Measurements from ENCODE around the gene RGPD8. TPM values are rescaled to one million over a fixed set of nuclear protein-coding genes. Genes with fewer than 3 reads are reported as not detected.

RGPD8 gene
- total RNA-seq, 1 donor from 2014 or later, result 14.6 TPM

DNA sequence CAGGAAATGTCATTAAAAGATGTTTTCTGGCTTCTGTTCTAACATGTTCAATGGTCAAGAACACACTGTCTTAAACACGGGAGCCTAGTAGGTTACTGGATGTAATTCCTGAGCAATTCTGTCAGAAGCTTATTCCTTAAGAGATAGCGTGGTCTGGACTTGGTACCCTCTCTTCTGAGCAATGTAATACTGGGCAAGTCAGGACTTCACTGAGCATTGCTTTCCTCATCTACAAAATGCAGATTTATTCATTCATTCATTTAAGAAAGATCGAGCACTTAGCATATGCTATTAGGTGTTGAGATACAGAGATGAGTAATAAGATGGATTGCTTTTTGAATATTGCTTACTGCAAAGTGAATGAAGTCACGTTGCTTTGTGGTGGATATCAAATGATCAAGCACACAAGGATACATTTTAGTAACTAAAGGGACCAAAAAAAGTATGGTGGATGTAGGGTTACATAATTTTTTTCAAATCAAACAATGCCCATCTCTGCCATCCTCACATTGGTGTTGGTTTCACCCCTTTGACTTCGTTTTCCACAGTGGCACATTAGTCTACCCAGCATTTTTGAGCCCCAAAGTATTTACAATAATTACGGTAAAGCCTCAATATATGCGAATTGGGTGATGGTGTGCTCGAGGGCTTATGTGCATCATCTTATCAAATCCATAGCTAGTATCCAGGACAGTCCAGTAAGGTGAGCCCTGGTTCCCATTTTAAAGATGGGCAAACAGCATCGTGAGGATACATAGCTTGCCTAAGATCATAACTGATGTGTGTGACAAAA, 92.8 kb downstream of the RGPD8 start:
- TF ChIP-seq, protein P1, sequence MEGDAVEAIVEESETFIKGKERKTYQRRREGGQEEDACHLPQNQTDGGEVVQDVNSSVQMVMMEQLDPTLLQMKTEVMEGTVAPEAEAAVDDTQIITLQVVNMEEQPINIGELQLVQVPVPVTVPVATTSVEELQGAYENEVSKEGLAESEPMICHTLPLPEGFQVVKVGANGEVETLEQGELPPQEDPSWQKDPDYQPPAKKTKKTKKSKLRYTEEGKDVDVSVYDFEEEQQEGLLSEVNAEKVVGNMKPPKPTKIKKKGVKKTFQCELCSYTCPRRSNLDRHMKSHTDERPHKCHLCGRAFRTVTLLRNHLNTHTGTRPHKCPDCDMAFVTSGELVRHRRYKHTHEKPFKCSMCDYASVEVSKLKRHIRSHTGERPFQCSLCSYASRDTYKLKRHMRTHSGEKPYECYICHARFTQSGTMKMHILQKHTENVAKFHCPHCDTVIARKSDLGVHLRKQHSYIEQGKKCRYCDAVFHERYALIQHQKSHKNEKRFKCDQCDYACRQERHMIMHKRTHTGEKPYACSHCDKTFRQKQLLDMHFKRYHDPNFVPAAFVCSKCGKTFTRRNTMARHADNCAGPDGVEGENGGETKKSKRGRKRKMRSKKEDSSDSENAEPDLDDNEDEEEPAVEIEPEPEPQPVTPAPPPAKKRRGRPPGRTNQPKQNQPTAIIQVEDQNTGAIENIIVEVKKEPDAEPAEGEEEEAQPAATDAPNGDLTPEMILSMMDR (IDR thresholded peaks at IDR 0.05; ENCODE audit: unreplicated experiment), result no peak
- DNase-seq (ENCODE audit: low spot score in 2 of 2, unreplicated experiment in 2 of 2), result no peak
- H3K9me3 Mint-ChIP-seq, result peaks cover 2% of the 10 kb centered on the region
- H3K27me3 Mint-ChIP-seq (ENCODE audit: low read depth), result no peaks in the 10 kb centered on the region
- H3K4me1 Mint-ChIP-seq, result peaks cover 27% of the 10 kb centered on the region
- no peak overlapping the region for H3K4me3 Mint-ChIP-seq
- peak overlapping the region; percentile 18 for H3K27ac Mint-ChIP-seq
- H3K36me3 Mint-ChIP-seq, result no peaks in the 10 kb centered on the region

DNA sequence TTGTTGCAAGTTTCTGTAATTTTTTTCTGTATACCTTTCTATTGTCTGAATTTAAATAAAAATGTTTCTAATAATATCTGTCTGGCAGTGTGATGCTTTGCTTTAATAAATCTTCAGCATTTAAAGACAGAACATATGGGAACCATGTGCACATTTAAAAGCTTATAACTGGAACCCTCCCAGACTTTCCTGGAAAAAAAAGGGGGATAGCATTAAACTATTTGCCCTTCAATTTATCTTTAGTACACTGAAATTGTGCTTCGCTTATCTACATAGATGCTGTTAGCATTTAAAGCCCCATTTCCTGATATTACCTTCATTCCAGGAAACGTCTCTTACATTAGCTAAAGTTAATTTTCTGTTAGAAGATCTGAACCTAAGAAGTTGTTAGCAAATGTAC, 93.5 kb downstream of the RGPD8 start:
- DNase-seq (ENCODE audit: low spot score in 2 of 2, unreplicated experiment in 2 of 2), result no peak
- no peak overlapping the region for H3K4me3 Mint-ChIP-seq
- H3K36me3 Mint-ChIP-seq, result no peaks in the 10 kb centered on the region
- no peaks in the 10 kb centered on the region for H3K9me3 Mint-ChIP-seq
- H3K27ac Mint-ChIP-seq, result peak overlapping the region; percentile 18
- TF ChIP-seq, protein P1 (IDR thresholded peaks at IDR 0.05; ENCODE audit: unreplicated experiment), result no peak
- H3K27me3 Mint-ChIP-seq (ENCODE audit: low read depth), result no peaks in the 10 kb centered on the region
- peaks cover 27% of the 10 kb centered on the region for H3K4me1 Mint-ChIP-seq

DNA sequence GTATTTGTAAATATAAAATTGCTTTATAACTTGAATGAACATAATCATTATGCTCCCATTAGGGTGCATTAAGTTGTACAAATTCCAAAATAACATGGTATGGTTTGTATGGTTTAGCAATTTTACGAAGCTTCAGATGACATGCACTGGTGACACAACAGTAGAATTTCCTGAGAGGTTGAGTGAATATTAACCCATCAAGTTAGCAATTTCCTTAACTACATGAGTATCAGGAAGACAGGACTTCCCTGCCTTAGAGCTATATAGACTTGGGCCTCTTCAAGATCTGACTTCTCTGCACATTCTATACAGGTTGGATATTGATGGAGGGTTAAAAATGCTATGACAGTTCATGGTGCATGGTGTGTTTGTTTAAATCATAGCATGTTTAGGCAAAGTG, 97.8 kb downstream of the RGPD8 start:
- TF ChIP-seq, protein P1 (IDR thresholded peaks at IDR 0.05; ENCODE audit: unreplicated experiment), result no peak
- H3K27me3 Mint-ChIP-seq (ENCODE audit: low read depth), result no peaks in the 10 kb centered on the region
- peaks cover 13% of the 10 kb centered on the region for H3K36me3 Mint-ChIP-seq
- H3K9me3 Mint-ChIP-seq, result no peaks in the 10 kb centered on the region
- H3K4me1 Mint-ChIP-seq, result peaks cover 17% of the 10 kb centered on the region
- DNase-seq (ENCODE audit: low spot score in 2 of 2, unreplicated experiment in 2 of 2), result no peak
- H3K27ac Mint-ChIP-seq, result no peak overlapping the region
- no peak overlapping the region for H3K4me3 Mint-ChIP-seq

DNA sequence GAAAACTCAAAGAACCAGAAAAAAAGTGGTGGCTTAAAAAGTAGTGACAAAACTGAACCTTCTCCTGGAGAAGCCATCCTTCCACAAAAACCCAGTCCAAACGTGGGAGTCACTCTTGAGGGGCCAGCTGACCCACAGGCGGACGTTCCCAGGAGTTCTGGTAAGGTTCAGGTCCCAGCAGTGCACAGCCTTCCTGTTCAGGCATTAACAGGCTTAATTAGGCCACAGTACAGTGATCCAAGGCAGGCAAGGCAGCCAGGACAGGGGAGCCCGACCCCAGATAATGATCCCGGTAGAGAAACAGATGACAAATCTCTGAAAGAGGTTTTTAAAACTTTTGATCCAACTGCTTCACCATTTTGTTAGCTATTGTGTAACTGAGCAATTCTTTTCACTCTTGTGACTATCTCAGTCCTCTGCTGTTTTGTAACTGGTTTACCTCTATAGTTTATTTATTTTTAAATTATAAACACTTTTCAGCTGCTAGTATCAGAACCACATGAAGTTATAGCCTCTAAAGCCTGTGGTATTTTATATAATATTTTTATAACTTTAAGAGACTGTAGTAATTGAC, 101.2 kb downstream of the RGPD8 start:
- H3K27me3 Mint-ChIP-seq (ENCODE audit: low read depth), result no peaks in the 10 kb centered on the region
- no peak overlapping the region for H3K27ac Mint-ChIP-seq
- DNase-seq (ENCODE audit: low spot score in 2 of 2, unreplicated experiment in 2 of 2), result no peak
- H3K9me3 Mint-ChIP-seq, result peaks cover 10% of the 10 kb centered on the region
- TF ChIP-seq, protein P1 (IDR thresholded peaks at IDR 0.05; ENCODE audit: unreplicated experiment), result no peak
- H3K4me3 Mint-ChIP-seq, result no peak overlapping the region
- H3K36me3 Mint-ChIP-seq, result peaks cover 28% of the 10 kb centered on the region
- H3K4me1 Mint-ChIP-seq, result no peaks in the 10 kb centered on the region

DNA sequence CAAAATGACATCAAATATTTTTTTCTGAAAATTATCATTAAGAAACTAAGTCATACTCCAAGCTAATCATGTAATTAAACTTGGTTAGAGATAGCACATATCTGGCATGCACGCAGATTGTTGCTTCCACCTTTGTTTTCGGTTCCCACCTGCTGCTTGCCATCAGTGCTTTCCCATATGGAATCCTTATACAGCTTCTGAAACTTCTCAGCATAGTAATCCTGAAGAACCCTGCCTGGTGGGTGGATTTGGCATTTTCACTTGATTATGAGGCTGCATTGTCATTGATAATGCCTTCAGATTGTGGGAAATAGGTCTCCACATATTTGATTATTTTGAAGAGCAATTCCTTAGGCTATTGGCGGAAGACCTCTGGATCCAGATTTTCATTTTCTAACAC, 110.5 kb downstream of the RGPD8 start:
- Mint-ChIP-seq H3K27ac (no peak overlapping the region), H3K27me3 (ENCODE audit: low read depth) (no peaks in the 10 kb centered on the region), H3K36me3 (peaks cover 38% of the 10 kb centered on the region), H3K4me1 (peaks cover 2% of the 10 kb centered on the region), H3K9me3 (peaks cover 13% of the 10 kb centered on the region), H3K4me3 (no peak overlapping the region)
- DNase-seq (ENCODE audit: low spot score in 2 of 2, unreplicated experiment in 2 of 2), result no peak
- TF ChIP-seq, protein P1 (IDR thresholded peaks at IDR 0.05; ENCODE audit: unreplicated experiment), result no peak

All from mesothelial cell of epicardium (in vitro differentiated cells).